GM12874 (cell line): ENCODE data around the gene OR5K2.

Experiments
- TF ChIP-seq, protein P1 (sequence below): IDR thresholded peaks from 2 replicates; pipeline ENCODE4 v1.5.1; 2011; ENCODE audit warnings: low read depth, mild to moderate bottlenecking, control low read depth, low read length, moderate library complexity; ENCODE audit not compliant: insufficient read depth

OR5K2 gene

DNA sequence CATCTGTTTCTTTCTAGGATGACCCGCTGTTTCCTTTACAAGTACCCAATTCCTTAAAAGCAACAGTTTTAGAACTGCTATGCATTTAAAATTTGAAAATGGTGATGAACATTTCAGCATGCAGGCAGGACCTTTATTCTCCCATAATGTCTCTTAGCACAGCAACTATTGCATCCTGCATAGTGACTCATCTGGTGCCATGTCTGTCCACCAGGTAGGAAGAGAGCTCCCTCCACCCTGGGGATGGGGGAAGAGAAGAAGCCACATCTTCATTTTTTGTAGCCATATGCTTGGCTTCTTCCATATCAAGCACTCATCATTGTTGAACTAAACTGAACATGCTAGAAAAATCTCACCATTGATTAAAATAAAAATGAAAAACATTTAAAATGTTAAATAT, 44.2 kb downstream of the OR5K2 start:
- TF ChIP-seq, protein P1, sequence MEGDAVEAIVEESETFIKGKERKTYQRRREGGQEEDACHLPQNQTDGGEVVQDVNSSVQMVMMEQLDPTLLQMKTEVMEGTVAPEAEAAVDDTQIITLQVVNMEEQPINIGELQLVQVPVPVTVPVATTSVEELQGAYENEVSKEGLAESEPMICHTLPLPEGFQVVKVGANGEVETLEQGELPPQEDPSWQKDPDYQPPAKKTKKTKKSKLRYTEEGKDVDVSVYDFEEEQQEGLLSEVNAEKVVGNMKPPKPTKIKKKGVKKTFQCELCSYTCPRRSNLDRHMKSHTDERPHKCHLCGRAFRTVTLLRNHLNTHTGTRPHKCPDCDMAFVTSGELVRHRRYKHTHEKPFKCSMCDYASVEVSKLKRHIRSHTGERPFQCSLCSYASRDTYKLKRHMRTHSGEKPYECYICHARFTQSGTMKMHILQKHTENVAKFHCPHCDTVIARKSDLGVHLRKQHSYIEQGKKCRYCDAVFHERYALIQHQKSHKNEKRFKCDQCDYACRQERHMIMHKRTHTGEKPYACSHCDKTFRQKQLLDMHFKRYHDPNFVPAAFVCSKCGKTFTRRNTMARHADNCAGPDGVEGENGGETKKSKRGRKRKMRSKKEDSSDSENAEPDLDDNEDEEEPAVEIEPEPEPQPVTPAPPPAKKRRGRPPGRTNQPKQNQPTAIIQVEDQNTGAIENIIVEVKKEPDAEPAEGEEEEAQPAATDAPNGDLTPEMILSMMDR, result no peak

DNA sequence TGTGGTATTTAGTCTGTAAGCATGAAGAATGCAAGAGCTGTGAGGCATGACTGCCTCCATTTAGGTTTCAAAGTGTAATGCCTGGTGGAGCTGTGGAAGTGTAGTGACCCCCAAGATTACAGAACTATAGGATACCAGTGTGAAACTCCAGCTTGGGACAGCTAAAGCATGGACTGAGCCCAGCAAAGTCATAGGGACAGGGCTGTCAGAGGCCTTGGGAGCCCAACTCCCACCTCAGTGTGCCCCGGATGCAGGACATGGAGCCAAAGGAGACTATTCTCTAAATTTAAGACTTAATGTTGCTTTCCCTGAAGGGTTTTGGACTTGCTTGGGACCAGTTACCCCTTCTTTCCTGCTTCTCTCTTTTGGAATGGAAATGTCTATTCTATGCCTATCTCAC, 45.1 kb downstream of the OR5K2 start:
- TF ChIP-seq, protein P1, result no peak

DNA sequence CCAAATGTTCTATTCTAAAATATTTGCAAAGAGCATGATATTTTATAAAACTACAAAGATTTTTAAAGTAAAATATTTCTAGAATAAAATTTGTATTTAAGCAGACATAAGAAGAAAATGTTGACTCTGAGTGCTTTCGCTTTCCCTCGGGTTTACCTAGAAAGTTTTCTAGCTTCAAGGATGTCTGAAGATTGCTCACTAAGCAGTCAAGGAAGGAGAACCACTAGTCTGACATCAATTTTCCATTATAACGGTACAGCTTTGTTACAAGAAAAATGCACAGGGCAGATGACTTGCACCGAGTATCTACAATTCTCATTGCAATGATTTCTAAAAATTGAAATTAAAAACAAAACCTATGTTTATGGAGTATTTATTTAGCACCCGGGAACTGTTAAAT, 48.5 kb downstream of the OR5K2 start:
- TF ChIP-seq, protein P1, result no peak
